GM23248 (cell line): ENCODE measurements around the gene IFT122.
"Not testable (repeated sequence)": the region's sequence is repeated elsewhere in the genome, so short reads cannot be mapped to it uniquely, and the experiment has no call there.

Experiments
- EZH2 ChIP-seq: fragments of 200-600 bp; sonication (generic); IDR thresholded peaks from 2 replicates; pipeline ENCODE4 v1.6.1; 2018; ENCODE audit warnings: antibody characterized with exemption, mild to moderate bottlenecking; ENCODE audit not compliant: insufficient read depth, poor library complexity, severe bottlenecking
- EZH2phosphoT487 ChIP-seq: fragments of 200-600 bp; sonication (generic); IDR thresholded peaks from 2 replicates; pipeline ENCODE4 v1.6.1; 2018; ENCODE audit warnings: antibody characterized with exemption, moderate library complexity, mild to moderate bottlenecking, low read depth; ENCODE audit not compliant: insufficient read depth

GRCh38 chr3:129545951-129546350 is 105.9 kb downstream of the IFT122 start:
- TF ChIP-seq EZH2, EZH2phosphoT487: not testable (repeated sequence)
